H9 (cell line): ENCODE data around the gene GATD1. TPM values are rescaled to one million over a fixed set of nuclear protein-coding genes. Genes with fewer than 3 reads are reported as not detected.

ENCODE experiments used
- DNase-seq: peaks from one replicate; pipeline ENCODE4 v3.0.0-alpha.2; 2017
- H2AFZ ChIP-seq: one replicate; pipeline ENCODE4 v1.6.1; 2013; ENCODE audit warnings: mild to moderate bottlenecking, low read length, control low read depth, moderate library complexity
- H2AK5ac ChIP-seq: 2 replicates; pipeline ENCODE4 v1.6.1; 2013; ENCODE audit warnings: low read length, control low read depth, mixed read lengths; ENCODE audit not compliant: insufficient read length
- H2BK120ac ChIP-seq: one replicate; pipeline ENCODE4 v1.6.1; 2013; ENCODE audit warnings: low read depth, mild to moderate bottlenecking, low read length, control low read depth, inconsistent platforms; ENCODE audit not compliant: poor library complexity, severe bottlenecking
- H2BK12ac ChIP-seq: 2 replicates; pipeline ENCODE4 v1.6.1; 2013; ENCODE audit warnings: low read length, control low read depth, mixed read lengths, low read depth; ENCODE audit not compliant: insufficient read length
- H2BK15ac ChIP-seq: 2 replicates; pipeline ENCODE4 v1.6.1; 2013; ENCODE audit warnings: low read depth, low read length, control low read depth
- H2BK20ac ChIP-seq: one replicate; pipeline ENCODE4 v1.6.1; 2013; ENCODE audit warnings: low read depth, mild to moderate bottlenecking, low read length, control low read depth, inconsistent platforms; ENCODE audit not compliant: poor library complexity, severe bottlenecking
- H2BK5ac ChIP-seq: 2 replicates; pipeline ENCODE4 v1.6.1; 2013; ENCODE audit warnings: low read length, control low read depth, mixed read lengths; ENCODE audit not compliant: insufficient read length
- H3K14ac ChIP-seq: 2 replicates; pipeline ENCODE4 v1.6.1; 2013; ENCODE audit warnings: low read length, control low read depth; ENCODE audit not compliant: insufficient read depth
- H3K18ac ChIP-seq: 2 replicates; pipeline ENCODE4 v1.6.1; 2013; ENCODE audit warnings: low read depth, mild to moderate bottlenecking, mixed read lengths, low read length, control low read depth; ENCODE audit not compliant: insufficient read length
- H3K23ac ChIP-seq: 2 replicates; pipeline ENCODE4 v1.6.1; 2013; ENCODE audit warnings: low read length, control low read depth, mixed read lengths, low read depth; ENCODE audit not compliant: insufficient read length
- H3K23me2 ChIP-seq: 2 replicates; pipeline ENCODE4 v1.6.1; 2013; ENCODE audit warnings: low read depth, mild to moderate bottlenecking, mixed read lengths, low read length, control low read depth; ENCODE audit not compliant: insufficient read length, poor library complexity, severe bottlenecking
- H3K27ac ChIP-seq: 2 replicates; pipeline ENCODE4 v1.5.1; 2013; ENCODE audit warnings: low read length, control low read depth, mixed read lengths, low read depth; ENCODE audit not compliant: insufficient read length
- H3K27me3 ChIP-seq: 2 replicates; pipeline ENCODE4 v1.6.1; 2013; ENCODE audit warnings: low read length, control low read depth, inconsistent platforms; ENCODE audit not compliant: insufficient read depth
- H3K4ac ChIP-seq: 2 replicates; pipeline ENCODE4 v1.6.1; 2013; ENCODE audit warnings: low read depth, mild to moderate bottlenecking, control low read depth, inconsistent platforms, low read length, moderate library complexity
- H3K4me1 ChIP-seq: 2 replicates; pipeline ENCODE4 v1.6.1; 2013; ENCODE audit warnings: low read length, control low read depth, inconsistent platforms; ENCODE audit not compliant: insufficient read depth
- H3K4me2 ChIP-seq: 2 replicates; pipeline ENCODE4 v1.6.1; 2013; ENCODE audit warnings: low read length, control low read depth, mixed read lengths; ENCODE audit not compliant: insufficient read length, insufficient read depth
- H3K56ac ChIP-seq: 2 replicates; pipeline ENCODE4 v1.6.1; 2013; ENCODE audit warnings: low read depth, mild to moderate bottlenecking, mixed read lengths, low read length, control low read depth; ENCODE audit not compliant: insufficient read length
- H3K79me1 ChIP-seq: 2 replicates; pipeline ENCODE4 v1.6.1; 2013; ENCODE audit warnings: low read depth, mild to moderate bottlenecking, moderate library complexity, low read length, control low read depth, inconsistent platforms; ENCODE audit not compliant: insufficient read depth, poor library complexity, severe bottlenecking
- H3K79me2 ChIP-seq: 2 replicates; pipeline ENCODE4 v1.6.1; 2013; ENCODE audit warnings: low read length, control low read depth, inconsistent platforms; ENCODE audit not compliant: insufficient read depth
- H3K9ac ChIP-seq: 2 replicates; pipeline ENCODE4 v1.6.1; 2013; ENCODE audit warnings: low read length, control low read depth, mixed read lengths; ENCODE audit not compliant: insufficient read length; ENCODE audit errors: extremely low read depth
- H3K9me3 ChIP-seq: one replicate; pipeline ENCODE4 v1.6.1; 2013; ENCODE audit warnings: low read depth, low read length, inconsistent platforms; ENCODE audit not compliant: control insufficient read depth
- H3T11ph ChIP-seq: one replicate; pipeline ENCODE4 v1.6.1; 2013; ENCODE audit warnings: mild to moderate bottlenecking, low read length, control low read depth, inconsistent platforms
- H4K20me1 ChIP-seq: one replicate; pipeline ENCODE4 v1.6.1; 2013; ENCODE audit not compliant: control insufficient read depth, insufficient read length, insufficient read depth
- H4K5ac ChIP-seq: 2 replicates; pipeline ENCODE4 v1.6.1; 2013; ENCODE audit warnings: low read depth, mild to moderate bottlenecking, mixed read lengths, low read length, control low read depth; ENCODE audit not compliant: insufficient read length
- H4K8ac ChIP-seq: replicated peaks from 2 replicates; pipeline ENCODE4 v1.6.1; 2013; ENCODE audit warnings: low read length, control low read depth, mixed read lengths, low read depth; ENCODE audit not compliant: insufficient read length
- H4K91ac ChIP-seq: 2 replicates; pipeline ENCODE4 v1.6.1; 2013; ENCODE audit warnings: low read depth, mild to moderate bottlenecking, moderate library complexity, mixed read lengths, low read length, control low read depth; ENCODE audit not compliant: insufficient read length
- H3K27ac Mint-ChIP-seq, 3 experiments: 2 replicates in 2 of 3; 3 replicates in 1 of 3; pipeline ENCODE4 v1.8.0; 2020 to 2021; ENCODE audit warnings: mixed read lengths in 3 of 3, mild to moderate bottlenecking in 1 of 3, moderate library complexity in 1 of 3
- H3K27me3 Mint-ChIP-seq: 2 replicates; pipeline ENCODE4 v1.8.0; 2021; ENCODE audit warnings: low read depth, mild to moderate bottlenecking, moderate library complexity, mixed read lengths
- H3K36me3 Mint-ChIP-seq, 3 experiments: 2 replicates in 2 of 3; 3 replicates in 1 of 3; pipeline ENCODE4 v1.8.0; 2020 to 2021; ENCODE audit warnings: low read depth in 3 of 3, mixed read lengths in 3 of 3; ENCODE audit not compliant: insufficient read depth in 1 of 3
- H3K4me1 Mint-ChIP-seq, 2 experiments: 2 replicates each; pipeline ENCODE4 v1.8.0; 2020; ENCODE audit warnings: mixed read lengths in 2 of 2
- H3K4me3 Mint-ChIP-seq, 2 experiments: 2 replicates in 1 of 2; 3 replicates in 1 of 2; pipeline ENCODE4 v1.8.0; 2020 to 2021; ENCODE audit warnings: mild to moderate bottlenecking in 2 of 2, mixed read lengths in 2 of 2, moderate library complexity in 1 of 2
- H3K9me3 Mint-ChIP-seq, 2 experiments: 2 replicates in 1 of 2; 3 replicates in 1 of 2; pipeline ENCODE4 v1.8.0; 2020; ENCODE audit warnings: mild to moderate bottlenecking in 2 of 2, mixed read lengths in 2 of 2, moderate library complexity in 1 of 2
- CTCF ChIP-seq: fragments of 200-600 bp; sonication (generic); conservative IDR thresholded peaks from 3 replicates; pipeline ENCODE4 v1.8.0; 2021; ENCODE audit warnings: antibody characterized with exemption, mild to moderate bottlenecking
- WGBS: extraction: QIAGEN DNeasy Blood & Tissue Kit; methylation state at CpG from one replicate; pipeline ENCODE4 v1.1.7; 2013; ENCODE audit warnings: missing lambda C conversion rate, low lambda C conversion rate, mixed read lengths; ENCODE audit not compliant: insufficient read length; ENCODE audit errors: extremely low coverage; 5-methylcytosine and 5-hydroxymethylcytosine counted together
- total RNA-seq: library from RNA; stranded (reverse); gene quantifications from 2 replicates; pipeline ENCODE4 v1.2.1, GENCODE V29; 2021

The GATD1 gene
- total RNA-seq, 1 experiment from 2014 or later: 60.0 TPM

DNA sequence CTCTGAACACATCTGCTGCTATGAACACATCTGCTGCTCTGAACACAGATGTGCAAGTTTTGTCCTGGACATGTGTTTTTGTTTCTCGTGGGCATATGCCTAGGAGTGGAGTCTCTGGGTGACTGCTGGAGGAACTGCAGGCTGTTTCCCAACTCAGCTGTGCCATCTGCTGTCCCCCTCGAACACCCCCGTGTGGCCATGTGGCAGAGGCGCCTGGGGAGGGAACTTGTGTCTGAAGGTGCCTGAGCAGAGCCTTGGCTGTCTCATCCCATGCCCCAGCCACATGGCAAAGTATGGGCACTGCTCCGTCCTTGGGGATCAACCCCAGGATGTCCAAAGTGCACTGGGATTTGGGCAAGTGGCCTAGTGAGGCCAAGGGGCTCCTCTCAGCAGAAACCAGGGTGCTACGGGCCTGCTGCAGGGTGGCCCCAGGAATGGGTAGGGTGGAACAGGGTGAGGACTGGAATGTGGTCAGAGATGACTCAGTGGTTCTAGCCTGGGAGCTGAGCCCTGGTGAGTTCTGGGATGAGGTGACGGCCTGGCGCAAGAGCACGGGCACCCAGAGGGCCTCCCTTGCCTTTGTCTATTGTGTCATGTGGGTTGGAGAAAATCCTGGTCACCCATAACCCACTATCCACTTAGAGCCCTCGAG, 14.7 kb downstream of the GATD1 start:
- Histone ChIP-seq H3K4me2 (no peak overlapping the region), H3K9ac (no peak overlapping the region), H3K14ac (no peak overlapping the region), H3T11ph (no peak overlapping the region), H2BK5ac (no peak overlapping the region), H4K5ac (peak overlapping the region; percentile 36), H3K27me3 (no peaks in the 10 kb centered on the region), H4K8ac (no peak overlapping the region), H3K56ac (no peak overlapping the region), H3K4me1 (no peaks in the 10 kb centered on the region), H3K79me1 (peaks cover 4% of the 10 kb centered on the region), H3K4ac (no peak overlapping the region), H2BK20ac (no peak overlapping the region), H2BK120ac (no peak overlapping the region), H3K18ac (no peak overlapping the region), H2AFZ (no peak overlapping the region), H3K23ac (no peak overlapping the region), H3K23me2 (no peaks in the 10 kb centered on the region), H4K20me1 (no peaks in the 10 kb centered on the region), H3K79me2 (no peaks in the 10 kb centered on the region), H2BK12ac (no peak overlapping the region), H2AK5ac (no peak overlapping the region), H2BK15ac (no peak overlapping the region), H4K91ac (no peak overlapping the region), H3K9me3 (no peaks in the 10 kb centered on the region), H3K27ac (no peak overlapping the region)
- H3K27me3 Mint-ChIP-seq: no peaks in the 10 kb centered on the region
- TF ChIP-seq CTCF: peak; percentile 42
- no peaks in the 10 kb centered on the region for H3K9me3 Mint-ChIP-seq
- H3K36me3 Mint-ChIP-seq: peaks cover 35 to 84% (median 67%) of the 10 kb centered on the region in 3 experiments; a peak in 6 of 7 replicates
- H3K4me3 Mint-ChIP-seq: peak overlapping the region in 1 of 2 experiments; percentile 12; a peak in 1 of 5 replicates
- peaks cover 11 to 15% of the 10 kb centered on the region in 2 experiments for H3K4me1 Mint-ChIP-seq
- peak; percentile 70 for DNase-seq
- WGBS: no CpG with 5 or more reads among the region's 10 CpGs
- peak overlapping the region in 2 of 3 experiments; percentile 80 to 81; a peak in 3 of 7 replicates for H3K27ac Mint-ChIP-seq
